ENCODE results near the gene DNAH1.

The DNAH1 gene

GRCh38 chr3:52428151-52429005, 112.3 kb downstream of the DNAH1 start:
- peak; percentile 77 for DNase-seq
- no peak overlapping the region for H2BK120ac ChIP-seq (ENCODE audit: low read depth, low read length)
- H4K91ac ChIP-seq (ENCODE audit: low read length) = no peak overlapping the region
- no peaks in the 10 kb centered on the region for H3K9me3 ChIP-seq (ENCODE audit: control insufficient read depth, low read length)
- no peak overlapping the region for H2BK15ac ChIP-seq (ENCODE audit: low read depth, poor library complexity, severe bottlenecking)
- H3K9ac ChIP-seq (ENCODE audit: low read length) = no peak overlapping the region
- no peak overlapping the region for H2AK5ac ChIP-seq (ENCODE audit: low read length, severe bottlenecking)
- no peaks in the 10 kb centered on the region for H3K4me1 ChIP-seq (ENCODE audit: control insufficient read depth, insufficient read depth, low read depth, low read length)
- H3K79me1 ChIP-seq (replicated peaks; ENCODE audit: low read length, poor library complexity, severe bottlenecking) = no peaks in the 10 kb centered on the region
- peaks cover 0 to 16% of the 10 kb centered on the region in 2 experiments for H3K27me3 ChIP-seq (ENCODE audit: control insufficient read depth in 1 of 2, insufficient read depth in 1 of 2, low read length in 2 of 2)
- no peaks in the 10 kb centered on the region for H3K36me3 ChIP-seq (ENCODE audit: control insufficient read depth in 1 of 2, insufficient read depth in 2 of 2, low read depth in 1 of 2, low read length in 2 of 2)
- H3K18ac ChIP-seq (ENCODE audit: low read depth in 1 of 2, low read length in 2 of 2) = no peak overlapping the region
- H2BK5ac ChIP-seq (ENCODE audit: low read depth, low read length, poor library complexity, severe bottlenecking) = no peak overlapping the region
- no peak overlapping the region for H3K4me3 ChIP-seq (ENCODE audit: insufficient read depth in 1 of 2, low read depth in 1 of 2, low read length in 2 of 2)
- H3K4ac ChIP-seq (ENCODE audit: low read depth in 1 of 2, low read length in 2 of 2) = no peak overlapping the region
- 16% methylated on average over 6 of the region's 7 CpGs for WGBS
- H3K27ac ChIP-seq (ENCODE audit: low read length, poor library complexity, severe bottlenecking) = no peak overlapping the region
- H2AFZ ChIP-seq (ENCODE audit: low read depth, low read length) = no peak overlapping the region
- H3K23ac ChIP-seq (ENCODE audit: low read length in 2 of 2) = no peak overlapping the region
- H3K4me2 ChIP-seq (ENCODE audit: low read length, poor library complexity, severe bottlenecking) = no peak overlapping the region
- H4K8ac ChIP-seq (ENCODE audit: low read length) = no peak overlapping the region
- H3K14ac ChIP-seq (ENCODE audit: low read length in 2 of 2) = no peak overlapping the region
- H2BK12ac ChIP-seq (ENCODE audit: low read length in 2 of 2) = no peak overlapping the region

GRCh38 chr3:52429031-52429430, 112.9 kb downstream of the DNAH1 start:
- no peak overlapping the region for H2BK5ac ChIP-seq (ENCODE audit: low read depth, low read length, poor library complexity, severe bottlenecking)
- no peak overlapping the region for H3K27ac ChIP-seq (ENCODE audit: low read length, poor library complexity, severe bottlenecking)
- H3K4ac ChIP-seq (ENCODE audit: low read depth in 1 of 2, low read length in 2 of 2) = no peak overlapping the region
- no peak overlapping the region for H2AFZ ChIP-seq (ENCODE audit: low read depth, low read length)
- WGBS = 40% methylated on average over 3 of the region's 3 CpGs
- no peak overlapping the region for H2BK15ac ChIP-seq (ENCODE audit: low read depth, poor library complexity, severe bottlenecking)
- H3K14ac ChIP-seq (ENCODE audit: low read length in 2 of 2) = no peak overlapping the region
- H2AK5ac ChIP-seq (ENCODE audit: low read length, severe bottlenecking) = no peak overlapping the region
- H2BK120ac ChIP-seq (ENCODE audit: low read depth, low read length) = no peak overlapping the region
- H3K36me3 ChIP-seq (ENCODE audit: control insufficient read depth in 1 of 2, insufficient read depth in 2 of 2, low read depth in 1 of 2, low read length in 2 of 2) = no peaks in the 10 kb centered on the region
- no peaks in the 10 kb centered on the region for H3K79me1 ChIP-seq (replicated peaks; ENCODE audit: low read length, poor library complexity, severe bottlenecking)
- no peak overlapping the region for H3K9ac ChIP-seq (ENCODE audit: low read length)
- H4K91ac ChIP-seq (ENCODE audit: low read length) = no peak overlapping the region
- H2BK12ac ChIP-seq (ENCODE audit: low read length in 2 of 2) = no peak overlapping the region
- no peak overlapping the region for H3K4me2 ChIP-seq (ENCODE audit: low read length, poor library complexity, severe bottlenecking)
- no peak overlapping the region for H3K4me3 ChIP-seq (ENCODE audit: insufficient read depth in 1 of 2, low read depth in 1 of 2, low read length in 2 of 2)
- H3K9me3 ChIP-seq (ENCODE audit: control insufficient read depth, low read length) = no peaks in the 10 kb centered on the region
- no peak overlapping the region for H3K18ac ChIP-seq (ENCODE audit: low read depth in 1 of 2, low read length in 2 of 2)
- no peaks in the 10 kb centered on the region for H3K4me1 ChIP-seq (ENCODE audit: control insufficient read depth, insufficient read depth, low read depth, low read length)
- peaks cover 0 to 16% of the 10 kb centered on the region in 2 experiments for H3K27me3 ChIP-seq (ENCODE audit: control insufficient read depth in 1 of 2, insufficient read depth in 1 of 2, low read length in 2 of 2)
- H4K8ac ChIP-seq (ENCODE audit: low read length) = no peak overlapping the region
- no peak overlapping the region for H3K23ac ChIP-seq (ENCODE audit: low read length in 2 of 2)
- DNase-seq = no peak

- Histone ChIP-seq H2BK5ac (ENCODE audit: low read depth, low read length, poor library complexity, severe bottlenecking) (no peak overlapping the region), H3K4me1 (ENCODE audit: control insufficient read depth, insufficient read depth, low read depth, low read length) (no peaks in the 10 kb centered on the region), H3K9ac (ENCODE audit: low read length) (no peak overlapping the region), H3K27ac (ENCODE audit: low read length, poor library complexity, severe bottlenecking) (no peak overlapping the region), H3K4me3 (ENCODE audit: insufficient read depth in 1 of 2, low read depth in 1 of 2, low read length in 2 of 2) (no peak overlapping the region), H2BK120ac (ENCODE audit: low read depth, low read length) (no peak overlapping the region), H3K36me3 (ENCODE audit: control insufficient read depth in 1 of 2, insufficient read depth in 2 of 2, low read depth in 1 of 2, low read length in 2 of 2) (no peaks in the 10 kb centered on the region), H3K4me2 (ENCODE audit: low read length, poor library complexity, severe bottlenecking) (no peak overlapping the region), H3K23ac (ENCODE audit: low read length in 2 of 2) (no peak overlapping the region), H2BK12ac (ENCODE audit: low read length in 2 of 2) (no peak overlapping the region), H3K4ac (ENCODE audit: low read depth in 1 of 2, low read length in 2 of 2) (no peak overlapping the region), H4K8ac (ENCODE audit: low read length) (no peak overlapping the region), H3K14ac (ENCODE audit: low read length in 2 of 2) (no peak overlapping the region), H3K79me1 (replicated peaks; ENCODE audit: low read length, poor library complexity, severe bottlenecking) (no peaks in the 10 kb centered on the region), H4K91ac (ENCODE audit: low read length) (no peak overlapping the region), H3K27me3 (ENCODE audit: control insufficient read depth in 1 of 2, insufficient read depth in 1 of 2, low read length in 2 of 2) (peaks cover 7 to 22% of the 10 kb centered on the region in 2 experiments), H3K9me3 (ENCODE audit: control insufficient read depth, low read length) (no peaks in the 10 kb centered on the region), H3K18ac (ENCODE audit: low read depth in 1 of 2, low read length in 2 of 2) (no peak overlapping the region), H2BK15ac (ENCODE audit: low read depth, poor library complexity, severe bottlenecking) (no peak overlapping the region), H2AK5ac (ENCODE audit: low read length, severe bottlenecking) (no peak overlapping the region), H2AFZ (ENCODE audit: low read depth, low read length) (no peak overlapping the region)
- 84% methylated on average over 4 of the region's 7 CpGs for WGBS
- peak; percentile 46 for DNase-seq
Measured at GRCh38 chr3:52429779-52430415, 113.8 kb downstream of the DNAH1 start.

GRCh38 chr3:52430416-52430810, 114.3 kb downstream of the DNAH1 start:
- no peak overlapping the region for H2AFZ ChIP-seq (ENCODE audit: low read depth, low read length)
- H3K4ac ChIP-seq (ENCODE audit: low read depth in 1 of 2, low read length in 2 of 2) = no peak overlapping the region
- H3K36me3 ChIP-seq (ENCODE audit: control insufficient read depth in 1 of 2, insufficient read depth in 2 of 2, low read depth in 1 of 2, low read length in 2 of 2) = no peaks in the 10 kb centered on the region
- H3K23ac ChIP-seq (ENCODE audit: low read length in 2 of 2) = no peak overlapping the region
- H3K4me1 ChIP-seq (ENCODE audit: control insufficient read depth, insufficient read depth, low read depth, low read length) = no peaks in the 10 kb centered on the region
- H4K91ac ChIP-seq (ENCODE audit: low read length) = no peak overlapping the region
- no peak overlapping the region for H3K4me3 ChIP-seq (ENCODE audit: insufficient read depth in 1 of 2, low read depth in 1 of 2, low read length in 2 of 2)
- H3K79me1 ChIP-seq (replicated peaks; ENCODE audit: low read length, poor library complexity, severe bottlenecking) = no peaks in the 10 kb centered on the region
- no peak overlapping the region for H2BK12ac ChIP-seq (ENCODE audit: low read length in 2 of 2)
- H3K27me3 ChIP-seq (ENCODE audit: control insufficient read depth in 1 of 2, insufficient read depth in 1 of 2, low read length in 2 of 2) = peaks cover 10 to 26% of the 10 kb centered on the region in 2 experiments
- H3K9ac ChIP-seq (ENCODE audit: low read length) = no peak overlapping the region
- DNase-seq = no peak
- no peak overlapping the region for H2BK5ac ChIP-seq (ENCODE audit: low read depth, low read length, poor library complexity, severe bottlenecking)
- H2AK5ac ChIP-seq (ENCODE audit: low read length, severe bottlenecking) = no peak overlapping the region
- 93% methylated on average over 5 of the region's 9 CpGs for WGBS
- no peaks in the 10 kb centered on the region for H3K9me3 ChIP-seq (ENCODE audit: control insufficient read depth, low read length)
- H2BK15ac ChIP-seq (ENCODE audit: low read depth, poor library complexity, severe bottlenecking) = no peak overlapping the region
- no peak overlapping the region for H3K14ac ChIP-seq (ENCODE audit: low read length in 2 of 2)
- no peak overlapping the region for H3K27ac ChIP-seq (ENCODE audit: low read length, poor library complexity, severe bottlenecking)
- no peak overlapping the region for H3K4me2 ChIP-seq (ENCODE audit: low read length, poor library complexity, severe bottlenecking)
- no peak overlapping the region for H4K8ac ChIP-seq (ENCODE audit: low read length)
- H3K18ac ChIP-seq (ENCODE audit: low read depth in 1 of 2, low read length in 2 of 2) = no peak overlapping the region
- no peak overlapping the region for H2BK120ac ChIP-seq (ENCODE audit: low read depth, low read length)

All from mesenchymal stem cell (in vitro differentiated cells and primary cell).